ENCODE data around the gene BAD. TPM values are rescaled to one million over a fixed set of nuclear protein-coding genes. Genes with fewer than 3 reads are reported as not detected.
A peak's percentile ranks its signal among the peaks of the same experiment; 100 is the strongest.

BAD gene
- total and polyA plus RNA-seq, 10 of the 15 experiments (the other 5 are each of a cell fraction or from before 2014, with no cell fraction given), result 1.5 to 67.2 (median 39.6) TPM

DNA sequence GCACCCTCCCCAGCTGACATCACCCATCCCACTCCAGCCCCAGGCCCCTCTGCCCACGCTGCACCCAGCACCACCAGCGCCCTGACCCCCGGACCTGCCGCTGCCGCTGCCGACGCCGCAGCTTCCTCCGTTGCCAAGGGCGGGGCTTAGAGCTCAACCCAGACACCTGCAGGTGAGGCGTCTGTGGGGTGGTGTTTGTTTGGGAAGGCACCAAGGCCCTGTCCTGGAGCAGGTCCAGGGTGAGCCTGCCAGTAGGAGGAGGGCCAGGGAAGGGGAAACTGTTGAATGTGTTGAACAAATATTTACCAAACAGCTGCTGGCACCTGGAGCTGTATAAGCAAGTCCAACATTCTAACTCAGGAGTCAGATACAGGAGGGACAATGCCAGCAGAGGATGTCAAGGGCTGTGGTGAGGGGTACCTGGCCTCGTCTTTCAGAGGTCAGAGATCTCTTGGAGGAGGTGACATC, 46.9 kb downstream of the BAD start (continued):
- TF ChIP-seq USF2 (IDR thresholded peaks at IDR 0.05; ENCODE audit: borderline replicate concordance, low read depth, low read length), result no peak
- TF ChIP-seq DPF2 (IDR thresholded peaks at IDR 0.05), result no peak
- no peak for TF ChIP-seq POLR2AphosphoS5 (IDR thresholded peaks at IDR 0.05; ENCODE audit: low read length)
- TF ChIP-seq SUZ12 (IDR thresholded peaks at IDR 0.05; ENCODE audit: unreplicated experiment), result no peak
- TF ChIP-seq RUNX3 (IDR thresholded peaks at IDR 0.05; ENCODE audit: low read length), result no peak
- no peak for TF ChIP-seq BCLAF1 (IDR thresholded peaks at IDR 0.05)

GRCh38 chr11:64235437-64236161, 48.9 kb downstream of the BAD start:
- intact Hi-C loops (cut with micrococcal nuclease; ENCODE audit: unreplicated experiment), result no loop called here
- BruUV-seq (replicated peaks), result TSS peak; percentile 58
- H3K9ac ChIP-seq (ENCODE audit: control insufficient read depth, insufficient read depth, low read length), result peak overlapping the region; percentile 47
- DNase-seq (ENCODE audit: low read depth, low spot score) (no peak), ATAC-seq (no peak), FAIRE-seq (no peak)
- H3K4me3 ChIP-seq, result peak overlapping the region; percentile 97
- H3K27ac ChIP-seq (ENCODE audit: control insufficient read depth, insufficient read depth), result 0 out of 2 replicates have a peak overlapping the region, but pooled peaks have one; percentile 33
- H3K36me3 ChIP-seq (ENCODE audit: control insufficient read depth in 2 of 2, insufficient read depth in 2 of 2, low read length in 1 of 2), result peaks cover 0 to 5% of the 10 kb centered on the region in 2 experiments; a peak in 2 of 4 replicates
- POLR2A ChIA-PET, result interaction anchor here (0.9 to 1.7 kb wide), 3 partner anchors 22 to 30 kb away, joined by 4 to 7 read pairs (median 4); partner anchors contain the start of gene FERMT3
- peak overlapping the region; percentile 83 for H3K4me2 ChIP-seq (ENCODE audit: control insufficient read depth, insufficient read depth)
- no peaks in the 10 kb centered on the region for H3K27me3 ChIP-seq (replicated peaks in 1 of 2; ENCODE audit: control insufficient read depth in 2 of 2, insufficient read depth in 2 of 2, low read length in 1 of 2)
- H3K79me2 ChIP-seq (ENCODE audit: control insufficient read depth, insufficient read depth, low read length), result peaks cover 14% of the 10 kb centered on the region
- in situ Hi-C loops (cut with MboI), result loop anchor here (25.0 kb wide), 1 partner anchor 1627 kb away; the partner anchor contains the start of genes CFL1, EFEMP2 and MUS81
- RAD21 ChIA-PET (ENCODE audit: unreplicated experiment), result no interaction called here
- SMC1A ChIA-PET (ENCODE audit: uncharacterized antibody, unreplicated experiment), result interaction anchor here (0.9 to 1.2 kb wide), 2 partner anchors 9 to 29 kb away, joined by 3 read pairs; partner anchors contain the start of gene FERMT3
- H3K4me1 ChIP-seq (ENCODE audit: control insufficient read depth, insufficient read depth, low read length), result peaks cover 55% of the 10 kb centered on the region
- no peaks in the 10 kb centered on the region for H3K9me3 ChIP-seq (replicated peaks; ENCODE audit: control insufficient read depth, insufficient read depth, low read length)
- CTCF ChIA-PET, result interaction anchor here (0.6 kb wide), 1 partner anchor 44 kb away, joined by 3 read pairs; no protein-coding TSS in a partner anchor
- H4K20me1 ChIP-seq (ENCODE audit: control insufficient read depth, insufficient read depth), result no peaks in the 10 kb centered on the region
- 85% methylated on average over 11 of the region's 12 CpGs for WGBS (ENCODE audit: insufficient coverage, insufficient replicate concordance, low lambda C conversion rate, missing lambda C conversion rate)
- H2AFZ ChIP-seq (ENCODE audit: control insufficient read depth, low read depth, low read length), result no peak overlapping the region
- TF ChIP-seq KDM1A (IDR thresholded peaks at IDR 0.05; ENCODE audit: borderline replicate concordance), result no peak
- TF ChIP-seq HDGF (IDR thresholded peaks at IDR 0.05), result no peak
- no peak for TF ChIP-seq GATAD2B (conservative IDR thresholded peaks at IDR 0.05; ENCODE audit: low read depth)
- TF ChIP-seq, protein P1, sequence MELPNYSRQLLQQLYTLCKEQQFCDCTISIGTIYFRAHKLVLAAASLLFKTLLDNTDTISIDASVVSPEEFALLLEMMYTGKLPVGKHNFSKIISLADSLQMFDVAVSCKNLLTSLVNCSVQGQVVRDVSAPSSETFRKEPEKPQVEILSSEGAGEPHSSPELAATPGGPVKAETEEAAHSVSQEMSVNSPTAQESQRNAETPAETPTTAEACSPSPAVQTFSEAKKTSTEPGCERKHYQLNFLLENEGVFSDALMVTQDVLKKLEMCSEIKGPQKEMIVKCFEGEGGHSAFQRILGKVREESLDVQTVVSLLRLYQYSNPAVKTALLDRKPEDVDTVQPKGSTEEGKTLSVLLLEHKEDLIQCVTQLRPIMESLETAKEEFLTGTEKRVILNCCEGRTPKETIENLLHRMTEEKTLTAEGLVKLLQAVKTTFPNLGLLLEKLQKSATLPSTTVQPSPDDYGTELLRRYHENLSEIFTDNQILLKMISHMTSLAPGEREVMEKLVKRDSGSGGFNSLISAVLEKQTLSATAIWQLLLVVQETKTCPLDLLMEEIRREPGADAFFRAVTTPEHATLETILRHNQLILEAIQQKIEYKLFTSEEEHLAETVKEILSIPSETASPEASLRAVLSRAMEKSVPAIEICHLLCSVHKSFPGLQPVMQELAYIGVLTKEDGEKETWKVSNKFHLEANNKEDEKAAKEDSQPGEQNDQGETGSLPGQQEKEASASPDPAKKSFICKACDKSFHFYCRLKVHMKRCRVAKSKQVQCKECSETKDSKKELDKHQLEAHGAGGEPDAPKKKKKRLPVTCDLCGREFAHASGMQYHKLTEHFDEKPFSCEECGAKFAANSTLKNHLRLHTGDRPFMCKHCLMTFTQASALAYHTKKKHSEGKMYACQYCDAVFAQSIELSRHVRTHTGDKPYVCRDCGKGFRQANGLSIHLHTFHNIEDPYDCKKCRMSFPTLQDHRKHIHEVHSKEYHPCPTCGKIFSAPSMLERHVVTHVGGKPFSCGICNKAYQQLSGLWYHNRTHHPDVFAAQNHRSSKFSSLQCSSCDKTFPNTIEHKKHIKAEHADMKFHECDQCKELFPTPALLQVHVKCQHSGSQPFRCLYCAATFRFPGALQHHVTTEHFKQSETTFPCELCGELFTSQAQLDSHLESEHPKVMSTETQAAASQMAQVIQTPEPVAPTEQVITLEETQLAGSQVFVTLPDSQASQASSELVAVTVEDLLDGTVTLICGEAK (IDR thresholded peaks at IDR 0.05; ENCODE audit: borderline replicate concordance), result no peak
- peak; percentile 50; the same call in 1 of the 2 replicates for TF ChIP-seq PKNOX1 (IDR thresholded peaks at IDR 0.05)
- TF ChIP-seq SMC3 (IDR thresholded peaks at IDR 0.05; ENCODE audit: borderline replicate concordance, low read length), result no peak
